Astrocyte (in vitro differentiated cells and primary cell): ENCODE measurements around the gene DNAJC6. TPM values are rescaled to one million over a fixed set of nuclear protein-coding genes. Genes with fewer than 3 reads are reported as not detected.

ENCODE experiments used
- DNase-seq: peaks from one replicate; pipeline ENCODE4 v3.0.0-alpha.2; 2010; ENCODE audit warnings: low read depth
- FAIRE-seq: peaks from 2 replicates; lab custom pipeline; 2011; peaks lifted over from hg19 to GRCh38; lab: Jason Lieb, UNC
- H2AFZ ChIP-seq: 2 replicates; pipeline ENCODE4 v1.6.0; 2012; ENCODE audit warnings: low read depth, low read length, inconsistent platforms
- H3K27ac ChIP-seq: 2 replicates; pipeline ENCODE4 v1.5.1; 2011; ENCODE audit warnings: low read depth, low read length, inconsistent platforms
- H3K27me3 ChIP-seq: 2 replicates; pipeline ENCODE4 v1.6.0; 2011; ENCODE audit warnings: low read length, inconsistent platforms; ENCODE audit not compliant: insufficient read depth
- H3K36me3 ChIP-seq: 2 replicates; pipeline ENCODE4 v1.5.1; 2011; ENCODE audit warnings: low read length, inconsistent platforms; ENCODE audit not compliant: insufficient read depth
- H3K4me1 ChIP-seq: 2 replicates; pipeline ENCODE4 v1.5.1; 2011; ENCODE audit warnings: low read length, inconsistent platforms; ENCODE audit not compliant: insufficient read depth
- H3K4me2 ChIP-seq: 2 replicates; pipeline ENCODE4 v1.6.0; 2012; ENCODE audit warnings: low read length, inconsistent platforms
- H3K4me3 ChIP-seq: 2 replicates; pipeline ENCODE4 v1.5.1; 2011; ENCODE audit warnings: low read depth, mild to moderate bottlenecking, low read length, inconsistent platforms; ENCODE audit not compliant: insufficient read depth
- H3K79me2 ChIP-seq: 2 replicates; pipeline ENCODE4 v1.6.0; 2012; ENCODE audit warnings: mild to moderate bottlenecking, low read length, inconsistent platforms; ENCODE audit not compliant: insufficient read depth
- H3K9ac ChIP-seq: 2 replicates; pipeline ENCODE4 v1.6.0; 2012; ENCODE audit warnings: mild to moderate bottlenecking, low read length, inconsistent platforms
- H3K9me3 ChIP-seq: 2 replicates; pipeline ENCODE4 v1.5.1; 2012; ENCODE audit warnings: low read depth, mild to moderate bottlenecking, low read length, inconsistent platforms; ENCODE audit not compliant: insufficient read depth
- H4K20me1 ChIP-seq: 2 replicates; pipeline ENCODE4 v1.6.0; 2012; ENCODE audit warnings: low read length, inconsistent platforms; ENCODE audit not compliant: insufficient read depth
- H3K27ac Mint-ChIP-seq: one replicate; pipeline ENCODE4 v1.8.0; 2021; ENCODE audit warnings: mild to moderate bottlenecking, mixed read lengths; ENCODE audit not compliant: unreplicated experiment
- H3K27me3 Mint-ChIP-seq: one replicate; pipeline ENCODE4 v1.8.0; 2021; ENCODE audit warnings: low read depth, mixed read lengths; ENCODE audit not compliant: unreplicated experiment
- H3K36me3 Mint-ChIP-seq: one replicate; pipeline ENCODE4 v1.8.0; 2021; ENCODE audit warnings: low read depth, mixed read lengths; ENCODE audit not compliant: unreplicated experiment
- H3K4me1 Mint-ChIP-seq: one replicate; pipeline ENCODE4 v1.8.0; 2021; ENCODE audit warnings: low read depth, mixed read lengths; ENCODE audit not compliant: unreplicated experiment
- H3K4me3 Mint-ChIP-seq: one replicate; pipeline ENCODE4 v1.8.0; 2021; ENCODE audit warnings: mild to moderate bottlenecking, moderate library complexity, mixed read lengths; ENCODE audit not compliant: unreplicated experiment
- H3K9me3 Mint-ChIP-seq: one replicate; pipeline ENCODE4 v1.8.0; 2021; ENCODE audit warnings: mild to moderate bottlenecking, mixed read lengths; ENCODE audit not compliant: unreplicated experiment
- EZH2 ChIP-seq: IDR thresholded peaks from 2 replicates; pipeline ENCODE4 v1.6.1; 2012; ENCODE audit warnings: mild to moderate bottlenecking, low read length, inconsistent platforms; ENCODE audit not compliant: insufficient read depth
- total RNA-seq: library from RNA; stranded (reverse); gene quantifications from 2 replicates; pipeline ENCODE4 v1.2.1, GENCODE V29; 2021
- TF ChIP-seq, protein P1 (sequence below): IDR thresholded peaks from 2 replicates; pipeline ENCODE4 v1.5.1; 2011; ENCODE audit warnings: low read depth, mild to moderate bottlenecking, inconsistent platforms, low read length, moderate library complexity; ENCODE audit not compliant: insufficient read depth

DNAJC6 gene
- total RNA-seq, 1 donor from 2014 or later: 8.9 TPM

DNA sequence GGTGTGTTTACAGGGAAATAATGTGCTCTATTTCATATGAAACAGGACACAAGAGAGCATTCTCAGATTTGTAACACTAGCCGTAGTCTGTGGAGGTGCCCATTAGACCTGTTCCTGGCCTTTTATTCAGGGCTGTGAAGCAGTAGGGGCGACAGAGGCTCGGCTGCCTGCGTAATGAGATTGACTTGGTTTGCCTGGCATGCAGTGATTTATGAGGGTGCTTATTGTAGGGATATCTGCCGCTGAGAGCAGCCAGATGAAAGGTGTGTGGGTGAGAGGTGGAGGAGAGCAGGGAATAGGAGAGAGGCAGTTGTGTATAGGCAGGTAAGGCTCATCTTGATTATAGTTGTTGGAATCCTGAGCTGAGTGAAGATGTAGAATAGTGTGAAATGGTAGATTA, 51.3 kb downstream of the DNAJC6 start:
- Histone ChIP-seq H3K36me3 (no peaks in the 10 kb centered on the region), H2AFZ (no peak overlapping the region), H3K79me2 (no peaks in the 10 kb centered on the region), H3K27me3 (no peaks in the 10 kb centered on the region), H3K9ac (no peak overlapping the region), H3K4me1 (no peaks in the 10 kb centered on the region), H3K4me2 (no peak overlapping the region), H3K4me3 (no peak overlapping the region), H3K27ac (no peak overlapping the region), H4K20me1 (no peaks in the 10 kb centered on the region), H3K9me3 (no peaks in the 10 kb centered on the region)
- no peak for TF ChIP-seq EZH2
- TF ChIP-seq, protein P1, sequence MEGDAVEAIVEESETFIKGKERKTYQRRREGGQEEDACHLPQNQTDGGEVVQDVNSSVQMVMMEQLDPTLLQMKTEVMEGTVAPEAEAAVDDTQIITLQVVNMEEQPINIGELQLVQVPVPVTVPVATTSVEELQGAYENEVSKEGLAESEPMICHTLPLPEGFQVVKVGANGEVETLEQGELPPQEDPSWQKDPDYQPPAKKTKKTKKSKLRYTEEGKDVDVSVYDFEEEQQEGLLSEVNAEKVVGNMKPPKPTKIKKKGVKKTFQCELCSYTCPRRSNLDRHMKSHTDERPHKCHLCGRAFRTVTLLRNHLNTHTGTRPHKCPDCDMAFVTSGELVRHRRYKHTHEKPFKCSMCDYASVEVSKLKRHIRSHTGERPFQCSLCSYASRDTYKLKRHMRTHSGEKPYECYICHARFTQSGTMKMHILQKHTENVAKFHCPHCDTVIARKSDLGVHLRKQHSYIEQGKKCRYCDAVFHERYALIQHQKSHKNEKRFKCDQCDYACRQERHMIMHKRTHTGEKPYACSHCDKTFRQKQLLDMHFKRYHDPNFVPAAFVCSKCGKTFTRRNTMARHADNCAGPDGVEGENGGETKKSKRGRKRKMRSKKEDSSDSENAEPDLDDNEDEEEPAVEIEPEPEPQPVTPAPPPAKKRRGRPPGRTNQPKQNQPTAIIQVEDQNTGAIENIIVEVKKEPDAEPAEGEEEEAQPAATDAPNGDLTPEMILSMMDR: no peak
- Mint-ChIP-seq H3K36me3 (peaks cover 4% of the 10 kb centered on the region), H3K9me3 (no peaks in the 10 kb centered on the region), H3K27me3 (no peaks in the 10 kb centered on the region), H3K4me1 (no peaks in the 10 kb centered on the region), H3K4me3 (no peak overlapping the region), H3K27ac (no peak overlapping the region)
- FAIRE-seq: no peak
- DNase-seq: no peak

DNA sequence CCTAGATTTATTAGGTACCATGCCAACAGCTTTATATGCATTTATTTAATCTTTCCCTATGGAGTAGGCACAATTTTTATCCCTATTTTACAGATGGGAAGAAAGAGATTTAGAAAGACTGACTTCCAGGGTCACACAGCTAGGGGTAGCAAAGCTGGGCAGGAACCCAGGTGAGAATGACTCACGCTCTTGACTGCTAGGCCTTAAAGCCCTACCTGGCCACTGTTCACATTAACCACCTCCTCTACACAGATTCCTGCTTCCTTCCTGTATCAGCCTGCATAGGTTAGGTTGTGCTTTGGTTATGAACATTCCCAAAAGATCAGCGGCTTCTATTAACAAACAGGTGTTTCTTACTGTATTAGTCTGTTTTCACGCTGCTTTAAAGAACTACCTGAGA, 53.2 kb downstream of the DNAJC6 start:
- Histone ChIP-seq H3K27ac (no peak overlapping the region), H3K9ac (no peak overlapping the region), H3K4me1 (no peaks in the 10 kb centered on the region), H3K4me3 (no peak overlapping the region), H3K27me3 (no peaks in the 10 kb centered on the region), H3K79me2 (no peaks in the 10 kb centered on the region), H4K20me1 (no peaks in the 10 kb centered on the region), H3K36me3 (no peaks in the 10 kb centered on the region), H3K9me3 (no peaks in the 10 kb centered on the region), H2AFZ (no peak overlapping the region), H3K4me2 (no peak overlapping the region)
- Mint-ChIP-seq H3K4me1 (no peaks in the 10 kb centered on the region), H3K4me3 (no peak overlapping the region), H3K36me3 (peaks cover 4% of the 10 kb centered on the region), H3K27me3 (no peaks in the 10 kb centered on the region), H3K27ac (no peak overlapping the region), H3K9me3 (no peaks in the 10 kb centered on the region)
- DNase-seq (no peak), FAIRE-seq (no peak)
- TF ChIP-seq EZH2: no peak
- TF ChIP-seq, protein P1: no peak

DNA sequence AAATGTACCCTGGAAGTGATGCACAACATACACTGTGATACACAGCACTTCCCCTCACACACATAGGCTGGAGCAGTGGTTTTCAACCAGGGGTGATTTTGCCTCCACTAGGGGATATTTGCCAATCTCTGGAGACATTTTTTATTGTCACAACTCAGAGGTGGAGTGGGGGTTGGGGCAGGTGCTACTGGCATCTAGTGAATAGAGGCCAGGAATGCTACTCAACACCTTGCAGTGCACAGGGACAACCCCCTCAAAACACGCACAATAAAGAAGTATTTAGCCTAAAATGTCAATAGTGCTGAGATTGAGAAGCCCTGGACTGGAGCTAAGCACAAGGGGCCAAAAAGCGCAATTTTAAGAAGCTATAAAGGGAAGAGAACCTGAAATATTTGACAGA, 54.1 kb downstream of the DNAJC6 start:
- H2AFZ ChIP-seq: no peak overlapping the region
- H4K20me1 ChIP-seq: no peaks in the 10 kb centered on the region
- TF ChIP-seq EZH2: no peak
- TF ChIP-seq, protein P1: no peak
- Mint-ChIP-seq H3K27me3 (no peaks in the 10 kb centered on the region), H3K4me1 (no peaks in the 10 kb centered on the region), H3K27ac (no peak overlapping the region), H3K9me3 (no peaks in the 10 kb centered on the region), H3K4me3 (no peak overlapping the region), H3K36me3 (peaks cover 4% of the 10 kb centered on the region)
- no peak overlapping the region for H3K4me3 ChIP-seq
- H3K79me2 ChIP-seq: no peaks in the 10 kb centered on the region
- no peaks in the 10 kb centered on the region for H3K36me3 ChIP-seq
- no peaks in the 10 kb centered on the region for H3K4me1 ChIP-seq
- no peak overlapping the region for H3K4me2 ChIP-seq
- FAIRE-seq: no peak
- H3K9ac ChIP-seq: no peak overlapping the region
- no peaks in the 10 kb centered on the region for H3K27me3 ChIP-seq
- no peaks in the 10 kb centered on the region for H3K9me3 ChIP-seq
- H3K27ac ChIP-seq: no peak overlapping the region
- DNase-seq: no peak
